T-cell (primary cell): ENCODE data around the gene PGAM2. TPM values are rescaled to one million over a fixed set of nuclear protein-coding genes. Genes with fewer than 3 reads are reported as not detected.

Source experiments
- ATAC-seq, 4 experiments: fragments of 200-7000 bp in 3 of 4; fragments of 150-1000 bp in 1 of 4; cut with Tn5 transposase; replicated peaks in 1 of 4; 1 replicate in 3 of 4; 2 replicates in 1 of 4; pipeline ENCODE4 v1.10.0; 2021; ENCODE audit warnings: moderate library complexity in 3 of 4, mild to moderate bottlenecking in 2 of 4, moderate number of reproducible peaks in 1 of 4
- CTCF ChIA-PET, 2 donors: fragments of 300-600 bp; sonication (Branson Sonifier 250); formaldehyde crosslinking; loops; one replicate each; lab custom pipeline; 2022; ENCODE audit warnings: antibody characterized with exemption in 2 of 2; lab: Charles Lee
- POLR2A ChIA-PET, 2 donors: fragments of 300-600 bp; sonication (Branson Sonifier 250); formaldehyde crosslinking; loops; one replicate each; lab custom pipeline; 2022; ENCODE audit warnings: antibody characterized with exemption in 2 of 2; lab: Charles Lee
- DNase-seq, 35 experiments: peaks; one replicate each; pipeline versions ENCODE4 v3.0.0 to v3.0.0-alpha.2; 2013 to 2023
- H3K27ac ChIP-seq: one replicate; pipeline ENCODE4 v1.5.1; 2013; ENCODE audit warnings: low read length
- H3K27me3 ChIP-seq, 2 experiments: replicated peaks in 1 of 2; 1 replicate in 1 of 2; 2 replicates in 1 of 2; pipeline versions ENCODE4 v1.6.1 to v1.7.0; 2013; ENCODE audit warnings: low read length in 1 of 2, mixed read lengths in 1 of 2; ENCODE audit not compliant: control insufficient read depth in 2 of 2, insufficient read depth in 2 of 2; ENCODE audit errors: extremely low read depth in 1 of 2
- H3K36me3 ChIP-seq, 2 donors: 1 replicate in 1 of 2; 2 replicates in 1 of 2; pipeline versions ENCODE4 v1.6.1 to v1.7.0; 2013; ENCODE audit warnings: low read length in 1 of 2; ENCODE audit not compliant: control insufficient read depth in 2 of 2, insufficient read depth in 1 of 2; ENCODE audit errors: extremely low read depth in 1 of 2
- H3K4me1 ChIP-seq, 2 experiments: 1 replicate in 1 of 2; 2 replicates in 1 of 2; pipeline versions ENCODE4 v1.6.1 to v1.7.0; 2013; ENCODE audit warnings: low read length in 2 of 2, mixed read lengths in 1 of 2; ENCODE audit not compliant: insufficient read depth in 2 of 2, control insufficient read depth in 1 of 2; ENCODE audit errors: extremely low read depth in 1 of 2
- H3K4me3 ChIP-seq, 2 donors: 1 replicate in 1 of 2; 2 replicates in 1 of 2; pipeline versions ENCODE4 v1.5.1 to v1.7.0; 2013; ENCODE audit warnings: mild to moderate bottlenecking in 2 of 2, low read length in 1 of 2, moderate library complexity in 1 of 2; ENCODE audit not compliant: control insufficient read depth in 1 of 2; ENCODE audit errors: extremely low read depth in 1 of 2
- H3K9me3 ChIP-seq: 2 replicates; pipeline ENCODE4 v1.7.0; 2013
- H3K27ac Mint-ChIP-seq, 2 donors: one replicate each; pipeline ENCODE4 v1.8.0; 2020 to 2021; ENCODE audit warnings: mild to moderate bottlenecking in 2 of 2, mixed read lengths in 2 of 2
- H3K27me3 Mint-ChIP-seq, 2 donors: one replicate each; pipeline ENCODE4 v1.8.0; 2021 to 2022; ENCODE audit warnings: mixed read lengths in 2 of 2
- H3K36me3 Mint-ChIP-seq: one replicate; pipeline ENCODE4 v1.8.0; 2021; ENCODE audit warnings: mixed read lengths
- H3K4me1 Mint-ChIP-seq, 3 donors: one replicate each; pipeline ENCODE4 v1.8.0; 2020 to 2022; ENCODE audit warnings: mixed read lengths in 3 of 3, mild to moderate bottlenecking in 1 of 3
- H3K4me3 Mint-ChIP-seq, 3 donors: one replicate each; pipeline ENCODE4 v1.8.0; 2020 to 2022; ENCODE audit warnings: mild to moderate bottlenecking in 3 of 3, mixed read lengths in 3 of 3, moderate library complexity in 3 of 3
- H3K9me3 Mint-ChIP-seq, 3 donors: one replicate each; pipeline ENCODE4 v1.8.0; 2020 to 2022; ENCODE audit warnings: mixed read lengths in 3 of 3
- WGBS: methylation state at CpG from one replicate; pipeline ENCODE4 v1.1.5; 2013; ENCODE audit warnings: missing lambda C conversion rate; ENCODE audit not compliant: insufficient coverage; 5-methylcytosine and 5-hydroxymethylcytosine counted together
- total RNA-seq, 35 experiments: library from RNA in 6 of 35; stranded (reverse) in 6 of 35; fragments of 120-200 nt in 1 of 35; gene quantifications; one replicate each; pipeline versions ENCODE4 v1.2.1 to v1.2.4 and lab custom pipeline; 2013 to 2026

Gene PGAM2
- total RNA-seq, 5 donors from 2014 or later (not counting 1 experiment from before 2014, with no cell fraction given), result 1.1 to 2.9 (median 1.7) TPM

DNA sequence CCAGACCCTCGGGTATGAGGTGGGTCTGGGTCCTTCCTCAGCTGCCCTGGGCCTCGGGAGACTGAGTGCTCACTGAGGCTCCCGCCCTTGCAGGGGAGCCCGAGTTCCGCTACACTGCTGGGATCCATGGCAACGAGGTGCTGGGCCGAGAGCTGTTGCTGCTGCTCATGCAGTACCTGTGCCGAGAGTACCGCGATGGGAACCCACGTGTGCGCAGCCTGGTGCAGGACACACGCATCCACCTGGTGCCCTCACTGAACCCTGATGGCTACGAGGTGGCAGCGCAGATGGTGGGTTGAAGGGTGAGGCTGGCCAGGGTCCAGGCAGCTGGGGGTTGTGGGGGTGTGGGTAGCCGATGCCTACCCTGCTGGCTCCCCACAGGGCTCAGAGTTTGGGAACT lies 46.4 kb upstream of the PGAM2 start:
- H3K36me3 Mint-ChIP-seq, result peaks cover 13% of the 10 kb centered on the region
- Histone ChIP-seq H3K4me1 (no peaks in the 10 kb centered on the region), H3K4me3 (no peak overlapping the region), H3K9me3 (no peaks in the 10 kb centered on the region), H3K36me3 (peaks cover 16 to 18% of the 10 kb centered on the region in 2 donors), H3K27me3 (peaks cover 0 to 13% of the 10 kb centered on the region in 2 experiments), H3K27ac (no peak overlapping the region)
- no peaks in the 10 kb centered on the region for H3K9me3 Mint-ChIP-seq
- ChIA-PET CTCF (no interaction called here), POLR2A (interaction anchor here in 1 of 2 donors (0.6 kb wide), 1 partner anchor 28 kb away, joined by 5 read pairs; no protein-coding TSS in a partner anchor)
- H3K4me1 Mint-ChIP-seq, result no peaks in the 10 kb centered on the region
- no peak overlapping the region for H3K27ac Mint-ChIP-seq
- peaks cover 0 to 2% of the 10 kb centered on the region in 2 donors for H3K27me3 Mint-ChIP-seq
- ATAC-seq, result no peak
- DNase-seq, result no peak
- WGBS, result 88% methylated on average over 15 of the region's 16 CpGs
- no peak overlapping the region for H3K4me3 Mint-ChIP-seq

DNA sequence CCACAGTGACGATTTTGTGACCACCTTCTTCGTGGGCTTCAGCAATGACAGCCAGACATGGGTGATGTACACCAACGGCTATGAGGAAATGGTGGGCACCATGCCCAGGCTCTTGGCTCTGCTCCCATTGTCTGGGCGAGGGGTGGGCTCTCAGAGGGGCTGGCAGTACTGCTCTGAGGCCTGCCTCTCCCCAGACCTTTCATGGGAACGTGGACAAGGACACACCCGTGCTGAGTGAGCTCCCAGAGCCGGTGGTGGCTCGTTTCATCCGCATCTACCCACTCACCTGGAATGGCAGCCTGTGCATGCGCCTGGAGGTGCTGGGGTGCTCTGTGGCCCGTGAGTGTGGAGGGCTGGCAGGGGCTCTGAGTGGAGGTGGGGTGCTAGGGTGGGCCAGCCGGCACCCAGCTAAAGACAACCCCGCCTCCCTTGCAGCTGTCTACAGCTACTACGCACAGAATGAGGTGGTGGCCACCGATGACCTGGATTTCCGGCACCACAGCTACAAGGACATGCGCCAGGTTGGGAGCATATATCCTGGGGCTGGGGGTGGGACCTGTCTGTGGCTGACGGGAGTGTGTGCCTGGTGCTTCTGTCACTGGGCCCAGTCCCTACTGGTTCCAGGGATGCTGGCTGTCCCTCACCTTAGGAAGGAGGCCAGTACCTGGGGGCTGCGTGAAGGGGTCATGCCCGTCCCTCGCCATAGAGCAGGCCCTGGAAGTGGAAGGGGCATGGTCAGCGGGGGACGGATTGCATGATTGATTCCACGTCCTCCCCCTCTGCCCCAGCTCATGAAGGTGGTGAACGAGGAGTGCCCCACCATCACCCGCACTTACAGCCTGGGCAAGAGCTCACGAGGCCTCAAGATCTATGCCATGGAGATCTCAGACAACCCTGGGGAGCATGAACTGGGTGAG lies 45.6 kb upstream of the PGAM2 start:
- H3K27me3 Mint-ChIP-seq, result peaks cover 0 to 6% of the 10 kb centered on the region in 2 donors
- Histone ChIP-seq H3K27ac (no peak overlapping the region), H3K27me3 (peaks cover 0 to 21% of the 10 kb centered on the region in 2 experiments), H3K36me3 (peaks cover 12 to 17% of the 10 kb centered on the region in 2 donors), H3K9me3 (no peaks in the 10 kb centered on the region), H3K4me1 (no peaks in the 10 kb centered on the region), H3K4me3 (no peak overlapping the region)
- H3K9me3 Mint-ChIP-seq, result no peaks in the 10 kb centered on the region
- POLR2A ChIA-PET, result interaction anchor here in 1 of 2 donors (0.6 kb wide), 1 partner anchor 27 kb away, joined by 5 read pairs; no protein-coding TSS in a partner anchor
- CTCF ChIA-PET, result no interaction called here
- peaks cover 13% of the 10 kb centered on the region for H3K36me3 Mint-ChIP-seq
- H3K4me3 Mint-ChIP-seq, result no peak overlapping the region
- DNase-seq (no peak), ATAC-seq (no peak)
- 80% methylated on average over 24 of the region's 27 CpGs for WGBS
- peaks cover 1 to 5% (median 2%) of the 10 kb centered on the region in 3 donors for H3K4me1 Mint-ChIP-seq
- no peak overlapping the region for H3K27ac Mint-ChIP-seq

DNA sequence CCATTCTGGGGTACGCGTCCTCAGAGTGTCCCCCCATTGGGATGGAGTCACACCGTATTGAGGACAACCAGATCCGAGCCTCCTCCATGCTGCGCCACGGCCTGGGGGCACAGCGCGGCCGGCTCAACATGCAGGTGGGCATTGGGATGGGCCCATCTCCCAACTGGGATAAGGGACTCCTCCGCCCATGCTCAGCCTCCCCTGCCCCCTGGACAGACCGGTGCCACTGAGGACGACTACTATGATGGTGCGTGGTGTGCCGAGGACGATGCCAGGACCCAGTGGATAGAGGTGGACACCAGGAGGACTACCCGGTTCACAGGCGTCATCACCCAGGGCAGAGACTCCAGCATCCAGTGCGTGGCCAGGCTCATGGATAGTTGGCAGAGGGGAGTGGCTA lies 44.6 kb upstream of the PGAM2 start:
- H3K27ac ChIP-seq, result no peak overlapping the region
- ATAC-seq (no peak), DNase-seq (no peak)
- CTCF ChIA-PET, result no interaction called here
- peaks cover 3 to 7% of the 10 kb centered on the region in 2 experiments for H3K4me1 ChIP-seq
- Mint-ChIP-seq H3K27me3 (peaks cover 0 to 15% of the 10 kb centered on the region in 2 donors), H3K36me3 (peaks cover 13% of the 10 kb centered on the region), H3K9me3 (no peaks in the 10 kb centered on the region), H3K27ac (no peak overlapping the region), H3K4me1 (peaks cover 11 to 15% (median 12%) of the 10 kb centered on the region in 3 donors), H3K4me3 (no peak overlapping the region)
- WGBS, result 90% methylated on average over 18 of the region's 18 CpGs
- peaks cover 9 to 17% of the 10 kb centered on the region in 2 donors for H3K36me3 ChIP-seq
- H3K4me3 ChIP-seq, result no peak overlapping the region
- POLR2A ChIA-PET, result no interaction called here
- peaks cover 0 to 31% of the 10 kb centered on the region in 2 experiments for H3K27me3 ChIP-seq
- no peaks in the 10 kb centered on the region for H3K9me3 ChIP-seq

DNA sequence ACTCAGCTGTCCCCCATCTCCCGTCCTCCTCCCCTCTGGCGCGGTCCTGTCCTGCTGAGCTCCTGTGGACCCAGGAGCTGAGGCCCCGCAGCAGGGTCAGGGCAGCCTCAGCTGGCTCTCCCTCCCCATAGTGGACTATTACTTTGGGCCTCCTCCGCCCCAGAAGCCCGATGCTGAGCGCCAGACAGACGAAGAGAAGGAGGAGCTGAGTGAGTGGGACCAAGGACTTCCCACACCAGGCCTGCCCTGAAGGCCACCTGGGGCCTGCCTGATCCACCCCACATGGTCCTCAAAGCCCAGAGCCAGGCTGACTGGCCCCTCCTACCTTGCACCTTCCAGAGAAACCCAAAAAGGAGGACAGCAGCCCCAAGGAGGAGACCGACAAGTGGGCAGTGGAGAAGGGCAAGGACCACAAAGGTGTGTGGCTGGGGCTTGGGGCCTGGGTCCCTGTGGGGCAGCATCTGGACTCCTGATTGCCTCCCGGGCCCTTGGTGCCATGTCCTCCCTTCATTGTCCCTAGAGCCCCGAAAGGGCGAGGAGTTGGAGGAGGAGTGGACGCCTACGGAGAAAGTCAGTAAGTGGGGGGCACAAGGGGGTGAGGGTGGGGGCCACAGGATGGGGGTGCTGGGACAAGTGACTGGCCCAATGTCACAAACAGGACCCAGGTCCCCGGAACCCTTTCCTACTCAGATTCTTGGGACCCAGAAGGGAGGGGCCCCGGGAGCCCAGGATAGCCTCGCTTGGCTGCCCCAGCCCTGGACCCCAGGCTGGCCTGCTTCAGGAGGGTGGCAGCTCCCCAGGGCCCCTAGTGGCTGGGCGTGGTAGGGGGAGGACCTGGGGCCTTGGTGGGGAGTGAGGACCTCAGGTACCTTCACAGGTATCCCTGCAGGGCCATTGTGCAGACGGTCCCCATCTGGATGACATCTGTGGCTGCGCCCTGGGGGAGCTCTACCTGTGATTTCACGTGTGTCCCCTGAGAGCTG lies 43.7 kb upstream of the PGAM2 start:
- H3K4me3 ChIP-seq, result no peak overlapping the region
- CTCF ChIA-PET, result no interaction called here
- no peaks in the 10 kb centered on the region for H3K9me3 Mint-ChIP-seq
- peaks cover 7% of the 10 kb centered on the region for H3K36me3 Mint-ChIP-seq
- H3K36me3 ChIP-seq, result peaks cover 2 to 17% of the 10 kb centered on the region in 2 donors
- DNase-seq (no peak), ATAC-seq (no peak)
- WGBS, result 64% methylated on average over 6 of the region's 21 CpGs
- no peak overlapping the region for H3K27ac ChIP-seq
- POLR2A ChIA-PET, result no interaction called here
- H3K9me3 ChIP-seq, result no peaks in the 10 kb centered on the region
- no peak overlapping the region for H3K27ac Mint-ChIP-seq
- H3K27me3 Mint-ChIP-seq, result peaks cover 0 to 18% of the 10 kb centered on the region in 2 donors
- peaks cover 0 to 39% of the 10 kb centered on the region in 2 experiments for H3K27me3 ChIP-seq
- H3K4me1 ChIP-seq, result peaks cover 3 to 14% of the 10 kb centered on the region in 2 experiments
- H3K4me1 Mint-ChIP-seq, result peaks cover 11 to 17% (median 14%) of the 10 kb centered on the region in 3 donors
- no peak overlapping the region for H3K4me3 Mint-ChIP-seq

DNA sequence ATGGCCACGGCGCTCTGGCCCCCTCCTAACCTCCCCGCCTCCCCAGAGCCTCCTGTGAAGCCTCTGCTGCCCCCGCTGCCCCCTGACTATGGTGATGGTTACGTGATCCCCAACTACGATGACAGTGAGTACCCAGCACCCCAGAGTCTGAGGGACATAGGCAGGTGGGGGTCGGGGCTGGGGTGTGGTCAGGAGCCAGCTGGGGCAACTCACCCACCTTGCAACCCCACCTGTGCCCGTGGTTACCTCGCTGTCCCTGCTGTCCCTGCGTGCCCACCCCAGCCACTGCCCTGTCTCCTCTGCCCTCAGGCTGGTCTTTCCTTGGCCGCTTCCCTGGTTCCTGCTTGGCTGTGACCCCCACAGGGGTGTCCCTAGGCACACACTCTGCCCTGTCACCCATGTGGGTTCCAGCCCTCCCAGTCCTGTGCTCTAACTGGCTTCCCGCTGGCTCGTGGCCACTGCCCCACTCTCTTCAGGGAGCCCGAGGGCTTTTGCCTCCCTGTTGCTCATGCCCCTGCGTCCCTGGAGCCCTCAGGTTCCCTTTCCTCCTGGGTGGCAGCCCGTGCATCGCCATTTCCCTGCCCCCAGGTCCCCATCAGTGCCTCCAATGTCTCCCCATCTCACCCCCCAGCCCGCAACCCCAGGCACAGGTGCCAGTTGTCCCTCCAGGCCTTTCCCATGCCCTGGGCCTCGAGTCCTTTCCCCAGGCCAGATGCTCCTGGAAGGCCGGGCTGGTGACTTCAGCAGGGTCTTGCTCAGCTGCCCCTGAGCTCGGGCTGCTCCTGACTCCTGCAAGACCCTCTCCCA lies 42.8 kb upstream of the PGAM2 start:
- Mint-ChIP-seq H3K27me3 (peaks cover 0 to 23% of the 10 kb centered on the region in 2 donors), H3K4me3 (no peak overlapping the region), H3K27ac (no peak overlapping the region), H3K4me1 (peaks cover 14 to 20% (median 15%) of the 10 kb centered on the region in 3 donors), H3K9me3 (no peaks in the 10 kb centered on the region), H3K36me3 (peaks cover 3% of the 10 kb centered on the region)
- Histone ChIP-seq H3K4me1 (peaks cover 5 to 22% of the 10 kb centered on the region in 2 experiments), H3K9me3 (no peaks in the 10 kb centered on the region), H3K27me3 (peaks cover 0 to 47% of the 10 kb centered on the region in 2 experiments), H3K27ac (no peak overlapping the region), H3K36me3 (peaks cover 2 to 17% of the 10 kb centered on the region in 2 donors), H3K4me3 (no peak overlapping the region)
- POLR2A ChIA-PET, result no interaction called here
- CTCF ChIA-PET, result no interaction called here
- no peak for ATAC-seq
- DNase-seq, result no peak
- 84% methylated on average over 14 of the region's 21 CpGs for WGBS
